ENCODE measurements around the gene ECI2.

DNA sequence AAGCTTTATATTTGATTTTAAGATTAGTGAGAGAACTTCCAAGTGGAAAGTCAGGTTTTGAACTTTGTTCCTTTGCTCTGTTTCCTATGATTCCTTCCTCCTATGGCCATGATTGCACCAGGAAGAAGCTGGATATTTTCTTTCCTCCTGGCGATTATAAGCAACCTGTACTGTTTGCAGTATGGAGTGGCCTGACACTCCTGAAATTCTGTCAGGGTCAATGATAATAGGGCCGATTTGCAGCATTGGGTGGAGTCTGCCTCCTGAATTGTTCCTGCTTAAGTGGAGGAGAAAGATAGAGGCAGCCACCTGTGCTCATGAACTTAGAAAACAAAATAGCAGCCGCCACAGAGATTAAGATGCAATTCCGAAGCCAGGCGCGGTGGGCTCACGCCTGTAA is 46.7 kb downstream of the ECI2 start:
- TF ChIP-seq, protein P1, sequence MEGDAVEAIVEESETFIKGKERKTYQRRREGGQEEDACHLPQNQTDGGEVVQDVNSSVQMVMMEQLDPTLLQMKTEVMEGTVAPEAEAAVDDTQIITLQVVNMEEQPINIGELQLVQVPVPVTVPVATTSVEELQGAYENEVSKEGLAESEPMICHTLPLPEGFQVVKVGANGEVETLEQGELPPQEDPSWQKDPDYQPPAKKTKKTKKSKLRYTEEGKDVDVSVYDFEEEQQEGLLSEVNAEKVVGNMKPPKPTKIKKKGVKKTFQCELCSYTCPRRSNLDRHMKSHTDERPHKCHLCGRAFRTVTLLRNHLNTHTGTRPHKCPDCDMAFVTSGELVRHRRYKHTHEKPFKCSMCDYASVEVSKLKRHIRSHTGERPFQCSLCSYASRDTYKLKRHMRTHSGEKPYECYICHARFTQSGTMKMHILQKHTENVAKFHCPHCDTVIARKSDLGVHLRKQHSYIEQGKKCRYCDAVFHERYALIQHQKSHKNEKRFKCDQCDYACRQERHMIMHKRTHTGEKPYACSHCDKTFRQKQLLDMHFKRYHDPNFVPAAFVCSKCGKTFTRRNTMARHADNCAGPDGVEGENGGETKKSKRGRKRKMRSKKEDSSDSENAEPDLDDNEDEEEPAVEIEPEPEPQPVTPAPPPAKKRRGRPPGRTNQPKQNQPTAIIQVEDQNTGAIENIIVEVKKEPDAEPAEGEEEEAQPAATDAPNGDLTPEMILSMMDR (IDR thresholded peaks at IDR 0.05): no peak
- TF ChIP-seq POLR2AphosphoS5 (IDR thresholded peaks at IDR 0.05) (no peak), POLR2A (IDR thresholded peaks at IDR 0.05) (no peak)
